MM.1S (cell line): ENCODE measurements around the gene FIBIN.

Experiments used
- DNase-seq: peaks from one replicate; pipeline ENCODE4 v3.0.0-alpha.2; 2015
- H2AFZ ChIP-seq: fragments of 300-600 bp; sonication (generic); 2 replicates; pipeline ENCODE4 v1.6.0; 2016; ENCODE audit warnings: antibody characterized with exemption, low read length
- H3F3A ChIP-seq: fragments of 300-600 bp; sonication (generic); 2 replicates; pipeline ENCODE4 v1.6.1; 2016; ENCODE audit warnings: mild to moderate bottlenecking, antibody characterized with exemption, low read length, moderate library complexity, mixed read lengths; ENCODE audit not compliant: insufficient read depth
- H3K27ac ChIP-seq: fragments of 300-600 bp; sonication (generic); 2 replicates; pipeline ENCODE4 v1.5.1; 2016; ENCODE audit warnings: mild to moderate bottlenecking, low read length
- H3K27me3 ChIP-seq: fragments of 300-600 bp; sonication (generic); replicated peaks from 2 replicates; pipeline ENCODE4 v1.6.0; 2016; ENCODE audit warnings: low read length; ENCODE audit not compliant: insufficient read depth
- H3K36me3 ChIP-seq: fragments of 300-600 bp; sonication (generic); replicated peaks from 2 replicates; pipeline ENCODE4 v1.6.1; 2016; ENCODE audit warnings: mild to moderate bottlenecking, low read length, mixed read lengths; ENCODE audit not compliant: insufficient read depth
- H3K4me1 ChIP-seq: fragments of 300-600 bp; sonication (generic); 2 replicates; pipeline ENCODE4 v1.6.1; 2016; ENCODE audit warnings: low read length, mixed read lengths
- H3K4me2 ChIP-seq: fragments of 300-600 bp; sonication (generic); 2 replicates; pipeline ENCODE4 v1.6.0; 2016; ENCODE audit warnings: low read depth, low read length
- H3K4me3 ChIP-seq: fragments of 300-600 bp; sonication (generic); 2 replicates; pipeline ENCODE4 v1.5.1; 2016; ENCODE audit warnings: low read length, mixed read lengths
- H3K79me2 ChIP-seq: fragments of 300-600 bp; sonication (generic); 2 replicates; pipeline ENCODE4 v1.6.1; 2016; ENCODE audit warnings: mixed run types, low read length, mixed read lengths
- H3K9ac ChIP-seq: fragments of 300-600 bp; sonication (generic); 2 replicates; pipeline ENCODE4 v1.6.1; 2016; ENCODE audit warnings: low read length, mixed read lengths
- H3K9me2 ChIP-seq: fragments of 300-600 bp; sonication (generic); replicated peaks from 2 replicates; pipeline ENCODE4 v1.6.1; 2016; ENCODE audit warnings: mild to moderate bottlenecking, low read length, mixed read lengths; ENCODE audit not compliant: insufficient read depth
- H3K9me3 ChIP-seq: fragments of 300-600 bp; sonication (generic); replicated peaks from 2 replicates; pipeline ENCODE4 v1.6.1; 2016; ENCODE audit warnings: mild to moderate bottlenecking, low read length, mixed read lengths; ENCODE audit not compliant: insufficient read depth
- H4K20me1 ChIP-seq: fragments of 300-600 bp; sonication (generic); 2 replicates; pipeline ENCODE4 v1.6.1; 2016; ENCODE audit warnings: mild to moderate bottlenecking, low read length, moderate library complexity, mixed read lengths; ENCODE audit not compliant: insufficient read depth
- EZH2 ChIP-seq: fragments of 300-600 bp; sonication (generic); optimal IDR thresholded peaks from 2 replicates; pipeline ENCODE3; 2017; ENCODE audit warnings: low read depth, mild to moderate bottlenecking, antibody characterized with exemption, low read length, mixed read lengths
- EZH2phosphoT487 ChIP-seq: fragments of 300-600 bp; sonication (generic); IDR thresholded peaks from 2 replicates; pipeline ENCODE4 v1.6.1; 2018; ENCODE audit warnings: antibody characterized with exemption, low read length
- TF ChIP-seq, protein P1 (sequence below): fragments of 300-600 bp; sonication (generic); IDR thresholded peaks from 2 replicates; pipeline ENCODE4 v1.5.1; 2016; ENCODE audit warnings: antibody characterized with exemption, low read length, mixed read lengths

Gene FIBIN

DNA sequence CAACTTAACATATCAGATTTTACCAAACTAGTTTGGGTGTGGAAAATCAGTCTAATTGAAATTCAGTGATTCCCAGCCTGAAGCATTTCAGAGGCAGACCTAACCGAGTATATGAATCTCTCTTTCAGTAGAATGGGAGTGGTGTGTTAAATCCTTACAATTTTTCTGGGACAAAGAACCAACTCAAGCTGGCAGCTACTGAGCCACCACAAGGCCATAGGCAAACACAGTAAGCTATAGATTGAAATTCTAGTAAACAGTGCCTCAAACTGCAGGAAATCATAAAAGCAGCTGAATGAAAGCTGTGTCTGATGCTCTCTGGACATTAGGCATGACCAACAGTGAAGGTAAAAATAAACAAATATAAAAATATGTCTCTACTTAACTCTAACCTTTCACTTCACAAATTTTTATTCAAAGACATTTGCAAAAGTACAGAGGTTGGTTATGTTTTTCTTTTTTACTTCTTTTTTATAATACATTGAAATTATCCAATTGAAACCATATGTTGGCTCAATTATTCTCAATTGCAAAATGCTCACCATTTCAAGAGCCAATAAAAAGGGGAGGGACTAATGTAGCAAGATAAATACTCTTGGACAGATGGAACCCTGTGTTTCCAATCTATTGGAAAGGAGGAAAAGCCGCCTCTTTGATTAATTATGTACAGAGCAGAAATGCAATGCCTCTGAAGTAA lies 35.8 kb upstream of the FIBIN start:
- no peak overlapping the region for H3K9ac ChIP-seq
- H3K27me3 ChIP-seq, result no peaks in the 10 kb centered on the region
- no peaks in the 10 kb centered on the region for H3F3A ChIP-seq
- no peak for DNase-seq
- no peaks in the 10 kb centered on the region for H3K79me2 ChIP-seq
- peak overlapping the region; percentile 38; the same call in 1 of the 2 replicates for H2AFZ ChIP-seq
- no peak overlapping the region for H3K4me3 ChIP-seq
- TF ChIP-seq, protein P1, sequence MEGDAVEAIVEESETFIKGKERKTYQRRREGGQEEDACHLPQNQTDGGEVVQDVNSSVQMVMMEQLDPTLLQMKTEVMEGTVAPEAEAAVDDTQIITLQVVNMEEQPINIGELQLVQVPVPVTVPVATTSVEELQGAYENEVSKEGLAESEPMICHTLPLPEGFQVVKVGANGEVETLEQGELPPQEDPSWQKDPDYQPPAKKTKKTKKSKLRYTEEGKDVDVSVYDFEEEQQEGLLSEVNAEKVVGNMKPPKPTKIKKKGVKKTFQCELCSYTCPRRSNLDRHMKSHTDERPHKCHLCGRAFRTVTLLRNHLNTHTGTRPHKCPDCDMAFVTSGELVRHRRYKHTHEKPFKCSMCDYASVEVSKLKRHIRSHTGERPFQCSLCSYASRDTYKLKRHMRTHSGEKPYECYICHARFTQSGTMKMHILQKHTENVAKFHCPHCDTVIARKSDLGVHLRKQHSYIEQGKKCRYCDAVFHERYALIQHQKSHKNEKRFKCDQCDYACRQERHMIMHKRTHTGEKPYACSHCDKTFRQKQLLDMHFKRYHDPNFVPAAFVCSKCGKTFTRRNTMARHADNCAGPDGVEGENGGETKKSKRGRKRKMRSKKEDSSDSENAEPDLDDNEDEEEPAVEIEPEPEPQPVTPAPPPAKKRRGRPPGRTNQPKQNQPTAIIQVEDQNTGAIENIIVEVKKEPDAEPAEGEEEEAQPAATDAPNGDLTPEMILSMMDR, result no peak
- no peak for TF ChIP-seq EZH2phosphoT487
- no peak for TF ChIP-seq EZH2
- no peaks in the 10 kb centered on the region for H3K9me2 ChIP-seq
- no peaks in the 10 kb centered on the region for H4K20me1 ChIP-seq
- H3K4me1 ChIP-seq, result peaks cover 16% of the 10 kb centered on the region
- peak overlapping the region; percentile 22; the same call in 1 of the 2 replicates for H3K27ac ChIP-seq
- peak overlapping the region; percentile 48 for H3K4me2 ChIP-seq
- H3K36me3 ChIP-seq, result no peaks in the 10 kb centered on the region
- no peaks in the 10 kb centered on the region for H3K9me3 ChIP-seq

DNA sequence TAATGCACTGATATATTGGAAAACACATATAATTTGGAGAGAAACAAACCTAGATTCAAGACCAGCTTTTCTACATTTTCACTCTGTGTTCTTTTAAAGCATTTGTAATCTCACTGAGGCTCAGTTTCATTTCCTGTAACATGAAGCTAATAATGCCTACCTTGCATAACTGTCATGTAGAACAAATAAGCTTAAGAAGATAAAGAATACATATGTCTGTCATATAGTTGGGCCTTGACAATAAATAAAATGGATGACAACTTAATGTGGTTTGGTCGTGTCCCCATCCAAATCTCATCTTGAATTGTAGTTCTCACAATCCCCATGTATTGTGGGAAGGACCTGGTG lies 35.2 kb upstream of the FIBIN start:
- Histone ChIP-seq H3K27ac (peak overlapping the region; percentile 22; the same call in 1 of the 2 replicates), H3K79me2 (no peaks in the 10 kb centered on the region)

DNA sequence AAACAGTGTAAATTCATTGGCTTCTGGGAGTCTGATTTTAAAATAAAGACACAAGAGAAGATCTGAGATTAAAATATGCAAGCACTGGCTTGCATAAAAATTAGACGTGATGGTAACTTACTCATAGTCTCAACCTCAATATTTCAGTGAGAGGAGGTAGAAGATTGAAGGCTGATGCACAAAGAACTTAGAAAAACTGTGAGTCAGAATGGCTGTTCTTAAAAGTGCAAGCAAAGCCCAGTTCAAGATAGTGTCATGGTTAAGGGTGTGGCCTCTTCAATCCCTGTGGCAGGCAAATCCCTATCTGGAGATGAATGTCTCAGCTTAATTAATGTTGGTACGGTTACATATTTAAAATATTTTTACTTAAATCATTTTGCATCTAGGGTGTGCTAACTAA lies 33.6 kb upstream of the FIBIN start:
- no peaks in the 10 kb centered on the region for H3K9me3 ChIP-seq
- no peaks in the 10 kb centered on the region for H3K9me2 ChIP-seq
- no peaks in the 10 kb centered on the region for H3F3A ChIP-seq
- no peak overlapping the region for H3K4me3 ChIP-seq
- H3K9ac ChIP-seq, result no peak overlapping the region
- no peak overlapping the region for H3K27ac ChIP-seq
- DNase-seq, result no peak
- no peak for TF ChIP-seq EZH2
- peaks cover 16% of the 10 kb centered on the region for H3K4me1 ChIP-seq
- no peak overlapping the region for H3K4me2 ChIP-seq
- no peaks in the 10 kb centered on the region for H3K36me3 ChIP-seq
- H2AFZ ChIP-seq, result no peak overlapping the region
- no peaks in the 10 kb centered on the region for H3K79me2 ChIP-seq
- H3K27me3 ChIP-seq, result no peaks in the 10 kb centered on the region
- H4K20me1 ChIP-seq, result no peaks in the 10 kb centered on the region

More for the DNA sequence above, 35.2 kb upstream of the FIBIN start:
- no peaks in the 10 kb centered on the region for H3K36me3 ChIP-seq
- TF ChIP-seq EZH2 (no peak), EZH2phosphoT487 (no peak)
- TF ChIP-seq, protein P1, result no peak
- H3K27me3 ChIP-seq, result no peaks in the 10 kb centered on the region
- peak overlapping the region; percentile 48 for H3K4me2 ChIP-seq
- H3K9me3 ChIP-seq, result no peaks in the 10 kb centered on the region
- H4K20me1 ChIP-seq, result no peaks in the 10 kb centered on the region
- no peak overlapping the region for H3K9ac ChIP-seq
- H2AFZ ChIP-seq, result peak overlapping the region; percentile 38; the same call in 1 of the 2 replicates
- DNase-seq, result peak; percentile 77
- H3K4me1 ChIP-seq, result peaks cover 16% of the 10 kb centered on the region
- no peaks in the 10 kb centered on the region for H3F3A ChIP-seq
- no peaks in the 10 kb centered on the region for H3K9me2 ChIP-seq
- no peak overlapping the region for H3K4me3 ChIP-seq

DNA sequence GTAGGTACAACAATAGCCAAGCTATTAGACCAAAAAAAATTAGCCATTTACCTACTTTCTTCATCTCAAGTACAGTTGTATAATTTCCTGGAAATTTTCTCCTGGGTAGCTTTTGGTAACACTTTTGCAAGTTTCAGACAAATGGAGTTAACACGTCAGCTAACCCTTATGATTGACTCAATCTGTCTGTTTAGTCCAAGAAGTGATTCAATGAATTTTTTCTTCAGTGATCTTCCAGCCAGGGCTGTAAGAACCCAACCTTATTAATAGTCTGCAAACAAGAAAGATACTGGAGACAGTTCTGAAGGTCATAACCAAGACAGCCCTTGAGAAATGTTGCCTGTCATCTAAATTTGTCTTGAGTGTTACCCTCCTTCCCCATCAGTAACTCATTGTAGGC lies 30.1 kb upstream of the FIBIN start:
- Histone ChIP-seq H3K36me3 (no peaks in the 10 kb centered on the region), H4K20me1 (no peaks in the 10 kb centered on the region), H3K9me2 (no peaks in the 10 kb centered on the region), H3K79me2 (no peaks in the 10 kb centered on the region), H3F3A (no peaks in the 10 kb centered on the region), H3K4me1 (peaks cover 4% of the 10 kb centered on the region), H3K4me3 (no peak overlapping the region), H3K27me3 (no peaks in the 10 kb centered on the region), H3K4me2 (no peak overlapping the region), H2AFZ (no peak overlapping the region), H3K9me3 (no peaks in the 10 kb centered on the region), H3K9ac (no peak overlapping the region), H3K27ac (no peak overlapping the region)
- no peak for DNase-seq
- no peak for TF ChIP-seq EZH2phosphoT487
- TF ChIP-seq, protein P1, result no peak
- no peak for TF ChIP-seq EZH2
